ENCODE results near the gene SMAD3.
"Not testable (repeated sequence)": the region's sequence is repeated elsewhere in the genome, so short reads cannot be mapped to it uniquely, and the experiment has no call there.

Gene SMAD3

DNA sequence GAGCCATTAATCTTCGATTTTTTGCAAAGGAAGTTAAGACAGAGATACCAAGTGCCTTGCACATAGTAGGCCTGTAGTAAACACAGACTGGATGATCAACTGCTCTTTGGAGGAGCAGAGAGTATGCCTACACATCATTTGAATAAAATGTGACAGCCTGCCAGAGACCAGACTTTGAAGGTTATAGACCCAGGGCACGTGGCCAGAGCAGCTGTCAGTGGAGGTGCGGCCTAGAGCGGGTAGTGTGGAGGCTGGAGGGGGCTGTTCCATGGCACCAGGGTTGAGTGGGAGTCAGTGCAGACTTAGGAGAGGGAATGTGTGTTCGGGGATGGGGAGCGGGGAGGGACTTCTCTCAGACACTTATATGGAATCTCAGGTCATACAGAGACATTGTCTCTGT is 80.8 kb downstream of the SMAD3 start:
- DNase-seq = no peak

DNA sequence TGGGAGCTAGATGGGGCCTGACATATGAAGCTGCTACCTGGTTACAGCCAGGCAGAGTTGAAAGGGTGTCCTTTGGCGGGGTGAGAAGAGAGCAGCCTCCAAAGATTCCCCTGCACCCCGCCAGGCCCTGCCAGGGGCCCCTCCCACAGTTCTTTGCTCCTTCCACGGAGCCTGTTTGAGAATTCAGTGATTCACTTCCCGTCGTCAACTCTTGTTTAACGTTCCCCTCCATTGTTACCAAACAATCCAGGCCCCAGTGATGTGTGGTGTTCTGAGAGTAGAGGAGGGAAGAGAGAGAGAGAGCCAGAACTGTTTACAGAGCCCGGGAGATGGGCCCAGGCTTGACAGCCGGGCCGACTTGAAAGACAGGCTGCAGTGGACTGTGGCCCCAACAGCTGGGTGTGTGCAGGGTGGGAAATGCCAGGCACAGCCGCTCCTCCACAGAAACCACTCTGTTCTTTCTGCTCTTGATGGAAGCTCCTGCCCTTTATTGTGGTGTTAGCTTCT is 81.5 kb downstream of the SMAD3 start:
- no peak for DNase-seq

GRCh38 chr15:67147396-67147949 is 82.1 kb downstream of the SMAD3 start:
- DNase-seq = no peak

DNA sequence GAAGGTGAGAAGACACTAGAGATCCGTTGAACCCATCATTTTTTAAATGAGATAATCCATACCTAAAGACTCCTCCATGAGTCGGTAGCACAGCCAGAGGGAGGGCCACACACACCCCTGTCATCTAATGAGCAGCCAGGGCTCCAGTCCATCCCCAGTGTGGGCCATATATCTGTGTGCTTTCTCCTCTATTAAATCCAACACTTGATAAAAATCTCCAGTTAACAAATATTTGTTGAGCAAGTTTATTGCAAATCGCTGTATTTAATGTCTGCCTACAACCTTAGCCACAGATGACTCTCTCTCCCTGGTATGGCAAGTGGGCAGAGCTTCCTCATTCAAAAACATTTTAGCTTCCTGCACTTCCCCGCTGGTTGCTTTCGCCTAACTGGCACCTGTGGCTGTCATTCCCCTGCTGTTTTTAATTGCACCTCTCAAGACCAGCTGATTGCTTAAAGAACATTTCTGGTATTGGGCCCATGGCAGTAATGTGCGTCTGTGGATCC is 82.8 kb downstream of the SMAD3 start:
- no peak for DNase-seq

DNA sequence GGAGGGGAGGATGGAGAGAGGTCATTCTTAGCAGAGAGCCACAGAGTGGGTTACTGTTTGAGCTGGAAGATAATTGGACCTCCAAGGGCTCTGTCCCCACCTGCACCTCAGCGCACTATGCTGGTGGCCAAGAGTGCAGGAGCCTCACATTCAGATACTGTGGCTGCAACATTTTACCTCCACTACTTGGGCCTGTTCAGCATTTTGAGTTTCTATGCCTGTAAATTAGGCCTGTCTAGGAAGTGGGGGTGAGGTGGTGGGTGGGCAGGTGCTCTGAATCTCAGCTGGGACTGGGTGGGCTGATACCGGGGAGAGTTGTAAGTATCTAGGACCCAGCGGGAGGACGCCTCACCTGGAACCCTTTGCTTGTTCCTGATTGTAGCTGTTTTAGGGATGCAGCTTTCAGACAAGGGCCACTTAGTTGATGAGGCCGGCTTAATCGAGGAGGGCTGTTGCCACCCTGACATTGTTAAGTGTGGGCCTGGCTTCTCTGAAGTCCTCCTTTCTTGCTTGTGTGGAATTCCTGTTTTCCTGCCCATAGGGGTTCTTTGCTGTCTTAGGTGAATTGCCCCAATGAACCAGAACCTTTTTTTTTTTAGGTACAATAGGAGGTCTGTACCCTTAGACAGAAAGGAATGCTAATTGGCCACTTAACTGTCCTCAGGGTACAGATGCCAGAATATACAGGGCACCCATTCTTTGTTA is 83.8 kb downstream of the SMAD3 start:
- no peak for DNase-seq

DNA sequence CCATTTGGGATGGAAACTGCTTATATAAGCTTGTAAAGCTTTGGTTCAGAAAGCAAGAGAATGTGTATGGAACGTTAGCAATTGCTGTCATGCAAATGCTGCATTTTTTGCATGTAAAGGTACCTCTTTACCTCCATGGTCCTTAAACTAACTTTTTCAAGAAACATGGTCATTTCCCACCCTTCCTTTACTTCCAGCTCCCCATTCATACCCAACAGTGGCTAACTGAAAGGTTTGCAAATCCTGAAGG is 84.3 kb downstream of the SMAD3 start:
- DNase-seq = no peak

DNA sequence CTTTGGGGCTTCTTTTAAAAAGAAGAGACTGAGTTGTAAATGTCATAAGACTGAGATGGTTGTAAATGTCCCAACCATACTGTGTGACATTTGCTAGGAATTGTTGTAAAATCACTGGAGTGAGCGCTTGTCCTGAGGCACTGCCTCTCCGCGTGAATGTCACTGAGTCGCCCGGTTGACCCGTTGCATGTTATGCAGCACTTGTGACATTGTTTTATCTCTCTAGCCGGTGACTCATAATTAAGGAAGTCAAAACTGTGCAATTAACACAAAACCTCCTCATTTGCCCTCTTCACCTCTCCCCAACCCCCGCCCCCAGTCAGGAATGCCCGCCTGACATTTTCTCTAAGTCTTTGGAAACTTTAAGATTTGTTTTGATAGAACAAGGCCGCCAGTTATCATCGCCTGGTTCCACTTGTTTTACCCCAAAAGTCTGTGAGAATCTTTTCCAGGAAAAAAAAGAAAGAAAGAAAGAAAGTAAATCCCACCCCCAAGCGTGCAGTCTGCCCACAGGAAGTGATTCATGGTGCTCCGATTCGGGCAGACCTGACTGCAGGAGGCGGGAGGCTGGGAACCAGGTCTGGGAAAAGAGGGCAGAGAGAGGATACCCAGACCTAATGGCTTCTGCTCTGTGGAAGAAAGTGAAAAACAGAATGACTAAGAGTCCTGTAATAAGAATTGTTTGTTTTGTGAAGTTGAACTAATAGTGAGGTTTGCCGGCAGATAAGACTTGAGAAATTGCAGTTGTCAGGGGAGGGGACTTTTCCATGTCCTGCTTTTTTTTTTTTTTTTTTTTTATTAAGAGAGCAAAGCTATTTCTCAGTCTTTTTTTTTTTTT is 84.8 kb downstream of the SMAD3 start:
- DNase-seq = no peak

- DNase-seq = no peak
These were observed 87.0 kb downstream of the SMAD3 start for GRCh38 chr15:67152429-67152828.

DNA sequence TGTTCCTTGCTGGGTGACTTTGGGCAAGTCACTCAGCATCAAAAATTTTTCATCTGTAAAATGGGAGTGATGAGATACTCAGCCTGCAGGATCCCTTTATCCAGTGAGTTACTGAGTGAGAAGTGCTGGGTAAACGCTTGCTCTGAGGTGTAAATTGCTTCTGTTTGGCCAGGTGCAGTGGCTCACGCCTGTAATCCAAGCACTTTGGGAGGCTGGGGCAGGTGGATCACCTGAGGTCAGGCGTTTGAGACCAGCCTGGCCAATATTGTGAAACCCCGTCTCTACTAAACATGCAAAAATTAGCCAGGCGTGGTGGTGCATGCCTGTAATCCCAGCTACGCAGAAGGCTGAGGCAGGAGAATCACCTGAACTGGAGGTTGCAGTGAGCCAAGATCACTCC is 87.6 kb downstream of the SMAD3 start:
- DNase-seq = not testable (repeated sequence)

- DNase-seq = no peak
These were observed 88.8 kb downstream of the SMAD3 start for GRCh38 chr15:67154249-67154648.

DNA sequence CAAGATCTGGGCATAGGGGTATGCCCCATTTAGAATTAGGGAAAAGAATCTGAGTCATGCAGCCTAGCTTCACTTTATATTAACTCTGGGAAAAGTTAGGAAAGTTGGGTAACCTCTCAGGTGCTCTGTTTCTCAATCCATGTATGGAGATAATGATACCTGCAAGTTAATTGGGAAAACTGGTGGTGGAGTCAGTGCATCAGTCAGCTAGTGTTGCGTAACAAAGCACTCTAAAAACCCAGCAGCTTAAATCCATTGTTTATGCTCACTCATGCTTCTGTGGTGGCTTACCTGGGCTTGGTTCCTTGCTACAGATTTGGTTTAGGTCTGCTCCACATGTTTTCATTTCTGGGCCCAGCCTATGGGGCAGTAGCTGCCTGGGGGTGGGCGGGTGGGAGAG is 91.0 kb downstream of the SMAD3 start:
- no peak for DNase-seq

GRCh38 chr15:67156834-67157233 is 91.4 kb downstream of the SMAD3 start:
- DNase-seq = no peak

DNA sequence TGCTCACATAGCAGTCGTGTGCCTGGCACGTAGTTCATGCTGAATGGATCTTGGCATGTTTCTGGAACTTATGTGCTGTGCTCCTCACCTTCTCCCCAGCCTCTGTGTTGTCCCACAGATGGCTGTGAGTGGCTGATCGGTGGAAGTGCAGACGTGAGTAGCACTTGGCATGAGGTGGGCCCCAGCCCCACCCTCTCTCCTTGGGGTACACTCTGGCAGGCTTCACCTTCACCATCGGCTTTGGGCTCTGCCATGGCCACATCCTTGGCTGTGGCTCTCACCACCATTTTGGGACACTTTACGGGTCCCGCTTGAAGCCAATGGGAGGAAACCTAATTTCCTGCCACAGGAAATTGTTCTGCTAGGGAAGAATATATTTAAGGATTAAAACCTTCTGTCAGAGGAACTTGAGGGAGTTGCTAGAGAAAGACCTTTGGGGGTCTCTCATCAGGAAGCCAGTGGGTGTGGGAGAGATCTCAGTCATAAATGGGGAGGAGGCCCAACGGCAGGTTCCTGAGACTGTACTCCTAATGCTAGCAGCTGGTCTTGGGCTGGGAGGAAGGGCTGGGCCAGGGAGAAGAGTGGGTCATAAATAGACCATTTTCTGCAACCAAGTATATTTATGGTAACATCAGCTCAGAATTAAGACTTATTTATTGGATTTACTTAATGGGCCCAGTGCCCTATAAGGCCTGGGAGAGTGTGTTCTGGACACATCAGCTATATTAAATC is 92.3 kb downstream of the SMAD3 start:
- DNase-seq = no peak

DNA sequence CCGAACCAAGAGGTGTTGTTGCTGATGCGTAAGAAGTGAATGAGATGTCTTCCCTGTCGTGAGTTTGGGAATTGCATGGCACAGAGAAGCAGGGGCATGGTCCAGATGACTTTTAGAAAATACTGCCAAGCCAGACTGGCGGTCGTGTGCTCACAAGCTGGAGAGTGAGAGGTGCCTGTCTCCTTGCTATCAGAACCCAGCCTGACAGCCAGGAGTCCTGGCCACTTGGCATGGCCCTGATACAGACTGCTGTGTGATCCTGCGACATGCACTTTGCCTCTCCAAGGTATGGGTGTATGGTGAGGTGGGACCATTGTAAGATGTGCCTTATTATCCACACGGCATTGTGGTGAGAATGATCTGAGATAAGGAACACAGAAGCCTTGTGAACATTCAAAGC is 93.0 kb downstream of the SMAD3 start:
- no peak for DNase-seq

- DNase-seq = no peak
These were observed 96.0 kb downstream of the SMAD3 start for GRCh38 chr15:67161412-67161811.

DNA sequence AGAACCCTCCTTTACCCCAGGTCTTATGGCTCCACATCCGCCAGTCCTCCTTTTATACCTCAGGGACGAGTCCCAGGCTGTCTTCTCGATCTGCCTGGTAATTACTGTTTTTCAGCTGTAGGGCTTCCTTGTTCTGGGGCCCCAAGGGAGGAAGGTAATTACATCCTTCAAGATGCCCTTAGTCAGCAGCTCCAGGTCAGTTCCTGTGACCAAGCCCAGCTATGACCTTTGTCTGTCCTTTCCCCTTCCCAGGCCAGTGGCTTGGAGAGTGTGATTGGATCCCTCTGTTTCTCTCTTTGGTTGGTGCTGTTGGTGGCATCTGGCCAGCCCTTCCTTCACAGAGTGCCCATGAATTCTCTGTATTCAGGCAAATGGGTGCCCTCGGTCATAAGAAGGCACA is 96.5 kb downstream of the SMAD3 start:
- DNase-seq = no peak

DNA sequence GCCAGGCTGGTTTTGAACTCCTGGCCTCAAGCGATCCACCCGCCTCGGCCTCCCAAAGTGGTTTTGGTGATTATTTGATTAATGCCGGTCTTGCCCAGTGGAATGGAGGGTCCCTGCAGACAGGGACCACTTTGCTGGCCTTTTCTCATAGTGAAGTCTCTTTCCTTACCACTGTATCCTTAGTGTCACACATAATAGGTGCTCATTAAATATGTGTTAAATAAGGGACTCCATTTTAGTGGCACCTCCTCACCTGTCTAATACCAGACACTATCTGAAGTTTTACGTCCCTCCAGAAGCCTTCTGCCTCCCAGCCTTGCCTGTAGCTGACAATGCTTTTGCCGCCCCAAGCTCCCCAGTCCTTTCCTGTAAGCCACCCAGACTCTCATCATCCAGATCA is 97.8 kb downstream of the SMAD3 start:
- no peak for DNase-seq

GRCh38 chr15:67164401-67164791 is 99.0 kb downstream of the SMAD3 start:
- DNase-seq = peak; percentile 3

DNA sequence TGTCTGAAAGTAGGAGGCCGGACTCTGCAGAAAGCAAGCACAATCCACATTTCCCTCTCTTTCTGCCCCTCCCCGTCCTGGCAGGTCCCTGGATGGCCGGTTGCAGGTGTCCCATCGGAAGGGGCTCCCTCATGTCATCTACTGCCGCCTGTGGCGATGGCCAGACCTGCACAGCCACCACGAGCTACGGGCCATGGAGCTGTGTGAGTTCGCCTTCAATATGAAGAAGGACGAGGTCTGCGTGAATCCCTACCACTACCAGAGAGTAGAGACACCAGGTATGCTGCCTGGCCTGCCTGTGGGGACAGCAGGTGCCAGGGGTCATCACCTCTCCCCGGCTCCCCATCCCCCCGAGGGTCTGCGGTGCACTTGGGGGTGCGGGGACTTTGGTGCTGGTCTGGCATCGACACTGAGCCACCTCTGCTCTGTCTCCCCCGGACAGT is 99.4 kb downstream of the SMAD3 start:
- DNase-seq = no peak

DNA sequence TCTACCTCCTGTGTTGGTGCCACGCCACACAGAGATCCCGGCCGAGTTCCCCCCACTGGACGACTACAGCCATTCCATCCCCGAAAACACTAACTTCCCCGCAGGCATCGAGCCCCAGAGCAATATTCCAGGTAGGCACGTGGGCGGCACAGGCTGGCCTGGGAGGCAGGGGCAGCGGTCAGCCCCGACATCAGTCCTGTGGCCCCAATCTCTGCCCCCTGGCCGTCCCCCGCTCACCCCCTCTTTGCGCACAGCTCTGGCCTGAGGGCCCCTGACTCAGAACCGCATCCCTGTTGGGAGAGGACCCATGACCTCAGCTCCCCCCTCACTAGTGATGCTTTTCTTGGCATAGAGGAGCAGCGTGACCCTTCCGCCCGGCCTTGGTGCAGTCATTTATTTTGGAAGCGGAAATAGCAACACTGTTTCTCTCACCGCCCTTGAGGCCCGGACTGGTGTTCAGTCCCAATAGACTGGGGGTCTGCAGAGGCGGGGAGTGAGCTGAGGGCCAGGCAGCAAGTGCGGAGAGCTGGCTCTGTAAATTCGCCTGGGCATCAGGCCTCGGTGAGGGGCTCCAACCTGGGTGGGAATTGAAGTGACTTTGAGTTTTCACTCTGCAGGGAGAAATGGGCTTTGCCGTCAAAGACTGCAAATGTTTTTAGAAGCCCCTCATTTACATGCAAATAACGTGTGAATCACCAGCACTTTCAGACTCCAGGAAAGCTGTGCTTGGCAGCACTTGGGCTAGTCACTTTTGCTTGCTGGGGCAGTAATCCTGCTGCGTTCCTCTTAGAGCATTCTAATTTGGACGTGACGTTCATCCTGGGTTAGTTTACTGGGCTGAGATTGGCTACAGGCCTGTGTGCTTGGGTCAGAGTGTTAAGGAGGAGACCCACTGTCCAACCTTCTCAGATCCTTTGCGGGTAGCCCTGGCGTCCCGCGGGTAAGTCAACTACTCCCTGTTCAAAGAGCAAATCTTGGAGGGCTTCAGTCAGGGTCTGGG is 100.2 kb downstream of the SMAD3 start:
- DNase-seq = no peak

DNA sequence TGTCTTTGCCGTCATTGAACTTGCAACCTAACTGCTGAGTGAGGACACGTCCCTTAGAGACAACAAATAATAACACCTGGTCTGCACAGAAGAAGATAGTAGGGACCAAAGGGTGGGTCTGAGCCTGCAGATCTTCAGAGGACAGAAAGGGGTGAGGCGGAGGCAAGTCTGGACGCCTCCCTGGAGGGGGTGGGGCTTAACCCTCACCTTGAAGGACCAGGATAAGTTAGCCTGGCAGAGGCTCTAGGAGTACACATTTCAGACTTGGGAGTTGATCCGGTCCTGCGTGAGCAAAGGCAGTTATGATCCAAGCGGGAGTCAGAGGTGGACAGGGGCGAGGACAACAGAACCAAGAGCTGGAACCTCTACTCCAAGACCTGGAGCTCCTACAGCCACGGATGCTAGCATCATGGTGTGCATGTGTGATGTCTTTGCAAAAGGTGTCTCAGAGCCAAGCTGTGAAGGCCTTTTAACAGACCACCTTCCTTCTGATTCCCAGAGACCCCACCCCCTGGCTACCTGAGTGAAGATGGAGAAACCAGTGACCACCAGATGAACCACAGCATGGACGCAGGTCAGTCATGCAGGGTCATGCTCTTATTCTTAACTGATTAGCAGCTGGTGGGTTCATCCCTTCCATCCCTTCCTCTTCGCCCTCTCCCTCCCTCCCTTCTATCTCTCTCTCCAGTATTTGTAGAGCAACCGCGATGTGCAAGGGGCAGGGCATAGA is 101.0 kb downstream of the SMAD3 start:
- no peak for DNase-seq

Measured in DMS79 treated with DMSO at 0.1 percent for 48 hours (cell line).